Urothelium cell line (cell line): ENCODE measurements around the gene IP6K1.
"Not testable (repeated sequence)": the region's sequence is repeated elsewhere in the genome, so short reads cannot be mapped to it uniquely, and the experiment has no call there.

Source experiments
- DNase-seq: peaks from one replicate; pipeline ENCODE4 v3.0.0; 2011; ENCODE audit warnings: low spot score, mixed read lengths
- FAIRE-seq: peaks from 2 replicates; lab custom pipeline; 2011; peaks lifted over from hg19 to GRCh38; lab: Jason Lieb, UNC

The IP6K1 gene

GRCh38 chr3:49714728-49715550, 71.4 kb downstream of the IP6K1 start:
- FAIRE-seq (no peak), DNase-seq (no peak)

- DNase-seq (no peak), FAIRE-seq (no peak)
These were observed 72.8 kb downstream of the IP6K1 start for GRCh38 chr3:49713336-49714105.

- FAIRE-seq (peak; percentile 65), DNase-seq (no peak)
These were observed 73.6 kb downstream of the IP6K1 start for GRCh38 chr3:49712631-49713317.

- FAIRE-seq = no peak
- no peak for DNase-seq
These were observed 74.2 kb downstream of the IP6K1 start for GRCh38 chr3:49712166-49712565.

- DNase-seq (no peak), FAIRE-seq (no peak)
These were observed 74.9 kb downstream of the IP6K1 start for GRCh38 chr3:49711489-49711888.

GRCh38 chr3:49709852-49710251, 76.5 kb downstream of the IP6K1 start:
- DNase-seq (no peak), FAIRE-seq (no peak)

GRCh38 chr3:49707113-49707480, 79.2 kb downstream of the IP6K1 start:
- FAIRE-seq = no peak
- no peak for DNase-seq

- DNase-seq (no peak), FAIRE-seq (no peak)
These were observed 79.8 kb downstream of the IP6K1 start for GRCh38 chr3:49706456-49707112.

- FAIRE-seq = no peak
- no peak for DNase-seq
These were observed 80.9 kb downstream of the IP6K1 start for GRCh38 chr3:49705390-49705960.

- FAIRE-seq = no peak
These were observed 81.7 kb downstream of the IP6K1 start for GRCh38 chr3:49704629-49705028.

GRCh38 chr3:49703956-49704355, 82.4 kb downstream of the IP6K1 start:
- FAIRE-seq (no peak), DNase-seq (no peak)

More at GRCh38 chr3:49704629-49705028, 81.7 kb downstream of the IP6K1 start:
- no peak for DNase-seq

- DNase-seq = peak; percentile 84
These were observed 82.9 kb downstream of the IP6K1 start for GRCh38 chr3:49703443-49703927.

GRCh38 chr3:49702672-49703071, 83.7 kb downstream of the IP6K1 start:
- no peak for FAIRE-seq
- no peak for DNase-seq

More at GRCh38 chr3:49703443-49703927, 82.9 kb downstream of the IP6K1 start:
- FAIRE-seq = peak; percentile 91

GRCh38 chr3:49701388-49702077, 84.8 kb downstream of the IP6K1 start:
- no peak for DNase-seq
- FAIRE-seq = no peak

- FAIRE-seq (no peak), DNase-seq (no peak)
These were observed 85.8 kb downstream of the IP6K1 start for GRCh38 chr3:49700453-49701128.

GRCh38 chr3:49700014-49700413, 86.3 kb downstream of the IP6K1 start:
- FAIRE-seq (peak; percentile 9), DNase-seq (no peak)

GRCh38 chr3:49699281-49699979, 86.9 kb downstream of the IP6K1 start:
- FAIRE-seq = no peak
- DNase-seq = no peak

GRCh38 chr3:49695350-49696015, 90.9 kb downstream of the IP6K1 start:
- DNase-seq, FAIRE-seq: not testable (repeated sequence)
